ENCODE data around the gene VAV2.

DNA sequence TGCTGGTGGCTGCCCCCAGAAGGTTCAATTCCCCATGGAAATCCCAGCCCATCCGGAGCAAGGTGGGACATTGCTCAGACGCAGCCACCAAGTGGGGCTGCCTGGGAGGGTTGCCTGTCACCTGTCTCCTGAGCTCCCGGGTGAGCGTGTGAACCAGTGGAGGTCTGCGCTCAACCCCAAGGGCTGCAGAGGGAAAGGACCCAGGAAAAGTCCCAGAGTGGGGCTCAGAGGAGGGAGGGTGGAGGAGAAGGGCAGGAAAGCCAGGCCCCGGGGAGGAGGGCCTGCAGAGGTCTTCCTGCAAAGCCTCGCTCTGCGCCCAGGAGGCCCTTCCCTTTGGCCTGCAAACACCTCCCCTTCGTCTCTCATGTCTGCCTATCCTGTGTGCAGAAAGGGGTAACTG lies 134.5 kb downstream of the VAV2 start:
- TF ChIP-seq, protein P1, sequence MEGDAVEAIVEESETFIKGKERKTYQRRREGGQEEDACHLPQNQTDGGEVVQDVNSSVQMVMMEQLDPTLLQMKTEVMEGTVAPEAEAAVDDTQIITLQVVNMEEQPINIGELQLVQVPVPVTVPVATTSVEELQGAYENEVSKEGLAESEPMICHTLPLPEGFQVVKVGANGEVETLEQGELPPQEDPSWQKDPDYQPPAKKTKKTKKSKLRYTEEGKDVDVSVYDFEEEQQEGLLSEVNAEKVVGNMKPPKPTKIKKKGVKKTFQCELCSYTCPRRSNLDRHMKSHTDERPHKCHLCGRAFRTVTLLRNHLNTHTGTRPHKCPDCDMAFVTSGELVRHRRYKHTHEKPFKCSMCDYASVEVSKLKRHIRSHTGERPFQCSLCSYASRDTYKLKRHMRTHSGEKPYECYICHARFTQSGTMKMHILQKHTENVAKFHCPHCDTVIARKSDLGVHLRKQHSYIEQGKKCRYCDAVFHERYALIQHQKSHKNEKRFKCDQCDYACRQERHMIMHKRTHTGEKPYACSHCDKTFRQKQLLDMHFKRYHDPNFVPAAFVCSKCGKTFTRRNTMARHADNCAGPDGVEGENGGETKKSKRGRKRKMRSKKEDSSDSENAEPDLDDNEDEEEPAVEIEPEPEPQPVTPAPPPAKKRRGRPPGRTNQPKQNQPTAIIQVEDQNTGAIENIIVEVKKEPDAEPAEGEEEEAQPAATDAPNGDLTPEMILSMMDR (conservative IDR thresholded peaks at IDR 0.05; ENCODE audit: low read depth in 2 of 2): no peak
- TF ChIP-seq POLR2AphosphoS5 (IDR thresholded peaks at IDR 0.05; ENCODE audit: low read depth) (no peak), EZH2 (IDR thresholded peaks at IDR 0.05; ENCODE audit: low read depth, unreplicated experiment) (no peak), JUNB (IDR thresholded peaks at IDR 0.05; ENCODE audit: unreplicated experiment) (no peak), EZH2phosphoT487 (IDR thresholded peaks at IDR 0.05; ENCODE audit: unreplicated experiment) (no peak), ZNF114 (CRISPR knock-in tag; IDR thresholded peaks at IDR 0.05) (no peak), CREB1 (CRISPR knock-in tag; IDR thresholded peaks at IDR 0.05; ENCODE audit: low read depth) (no peak), ZNF331 (CRISPR knock-in tag; IDR thresholded peaks at IDR 0.05; ENCODE audit: low read depth) (no peak), STAT1 (IDR thresholded peaks at IDR 0.05; ENCODE audit: unreplicated experiment) (no peak), NANOG (IDR thresholded peaks at IDR 0.05; ENCODE audit: borderline replicate concordance) (no peak)
- TF ChIP-seq, protein P2, sequence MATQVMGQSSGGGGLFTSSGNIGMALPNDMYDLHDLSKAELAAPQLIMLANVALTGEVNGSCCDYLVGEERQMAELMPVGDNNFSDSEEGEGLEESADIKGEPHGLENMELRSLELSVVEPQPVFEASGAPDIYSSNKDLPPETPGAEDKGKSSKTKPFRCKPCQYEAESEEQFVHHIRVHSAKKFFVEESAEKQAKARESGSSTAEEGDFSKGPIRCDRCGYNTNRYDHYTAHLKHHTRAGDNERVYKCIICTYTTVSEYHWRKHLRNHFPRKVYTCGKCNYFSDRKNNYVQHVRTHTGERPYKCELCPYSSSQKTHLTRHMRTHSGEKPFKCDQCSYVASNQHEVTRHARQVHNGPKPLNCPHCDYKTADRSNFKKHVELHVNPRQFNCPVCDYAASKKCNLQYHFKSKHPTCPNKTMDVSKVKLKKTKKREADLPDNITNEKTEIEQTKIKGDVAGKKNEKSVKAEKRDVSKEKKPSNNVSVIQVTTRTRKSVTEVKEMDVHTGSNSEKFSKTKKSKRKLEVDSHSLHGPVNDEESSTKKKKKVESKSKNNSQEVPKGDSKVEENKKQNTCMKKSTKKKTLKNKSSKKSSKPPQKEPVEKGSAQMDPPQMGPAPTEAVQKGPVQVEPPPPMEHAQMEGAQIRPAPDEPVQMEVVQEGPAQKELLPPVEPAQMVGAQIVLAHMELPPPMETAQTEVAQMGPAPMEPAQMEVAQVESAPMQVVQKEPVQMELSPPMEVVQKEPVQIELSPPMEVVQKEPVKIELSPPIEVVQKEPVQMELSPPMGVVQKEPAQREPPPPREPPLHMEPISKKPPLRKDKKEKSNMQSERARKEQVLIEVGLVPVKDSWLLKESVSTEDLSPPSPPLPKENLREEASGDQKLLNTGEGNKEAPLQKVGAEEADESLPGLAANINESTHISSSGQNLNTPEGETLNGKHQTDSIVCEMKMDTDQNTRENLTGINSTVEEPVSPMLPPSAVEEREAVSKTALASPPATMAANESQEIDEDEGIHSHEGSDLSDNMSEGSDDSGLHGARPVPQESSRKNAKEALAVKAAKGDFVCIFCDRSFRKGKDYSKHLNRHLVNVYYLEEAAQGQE (IDR thresholded peaks at IDR 0.05; ENCODE audit: unreplicated experiment): no peak
- TF ChIP-seq, protein P3, sequence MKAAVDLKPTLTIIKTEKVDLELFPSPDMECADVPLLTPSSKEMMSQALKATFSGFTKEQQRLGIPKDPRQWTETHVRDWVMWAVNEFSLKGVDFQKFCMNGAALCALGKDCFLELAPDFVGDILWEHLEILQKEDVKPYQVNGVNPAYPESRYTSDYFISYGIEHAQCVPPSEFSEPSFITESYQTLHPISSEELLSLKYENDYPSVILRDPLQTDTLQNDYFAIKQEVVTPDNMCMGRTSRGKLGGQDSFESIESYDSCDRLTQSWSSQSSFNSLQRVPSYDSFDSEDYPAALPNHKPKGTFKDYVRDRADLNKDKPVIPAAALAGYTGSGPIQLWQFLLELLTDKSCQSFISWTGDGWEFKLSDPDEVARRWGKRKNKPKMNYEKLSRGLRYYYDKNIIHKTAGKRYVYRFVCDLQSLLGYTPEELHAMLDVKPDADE (IDR thresholded peaks at IDR 0.05): no peak
- TF ChIP-seq, protein P4, sequence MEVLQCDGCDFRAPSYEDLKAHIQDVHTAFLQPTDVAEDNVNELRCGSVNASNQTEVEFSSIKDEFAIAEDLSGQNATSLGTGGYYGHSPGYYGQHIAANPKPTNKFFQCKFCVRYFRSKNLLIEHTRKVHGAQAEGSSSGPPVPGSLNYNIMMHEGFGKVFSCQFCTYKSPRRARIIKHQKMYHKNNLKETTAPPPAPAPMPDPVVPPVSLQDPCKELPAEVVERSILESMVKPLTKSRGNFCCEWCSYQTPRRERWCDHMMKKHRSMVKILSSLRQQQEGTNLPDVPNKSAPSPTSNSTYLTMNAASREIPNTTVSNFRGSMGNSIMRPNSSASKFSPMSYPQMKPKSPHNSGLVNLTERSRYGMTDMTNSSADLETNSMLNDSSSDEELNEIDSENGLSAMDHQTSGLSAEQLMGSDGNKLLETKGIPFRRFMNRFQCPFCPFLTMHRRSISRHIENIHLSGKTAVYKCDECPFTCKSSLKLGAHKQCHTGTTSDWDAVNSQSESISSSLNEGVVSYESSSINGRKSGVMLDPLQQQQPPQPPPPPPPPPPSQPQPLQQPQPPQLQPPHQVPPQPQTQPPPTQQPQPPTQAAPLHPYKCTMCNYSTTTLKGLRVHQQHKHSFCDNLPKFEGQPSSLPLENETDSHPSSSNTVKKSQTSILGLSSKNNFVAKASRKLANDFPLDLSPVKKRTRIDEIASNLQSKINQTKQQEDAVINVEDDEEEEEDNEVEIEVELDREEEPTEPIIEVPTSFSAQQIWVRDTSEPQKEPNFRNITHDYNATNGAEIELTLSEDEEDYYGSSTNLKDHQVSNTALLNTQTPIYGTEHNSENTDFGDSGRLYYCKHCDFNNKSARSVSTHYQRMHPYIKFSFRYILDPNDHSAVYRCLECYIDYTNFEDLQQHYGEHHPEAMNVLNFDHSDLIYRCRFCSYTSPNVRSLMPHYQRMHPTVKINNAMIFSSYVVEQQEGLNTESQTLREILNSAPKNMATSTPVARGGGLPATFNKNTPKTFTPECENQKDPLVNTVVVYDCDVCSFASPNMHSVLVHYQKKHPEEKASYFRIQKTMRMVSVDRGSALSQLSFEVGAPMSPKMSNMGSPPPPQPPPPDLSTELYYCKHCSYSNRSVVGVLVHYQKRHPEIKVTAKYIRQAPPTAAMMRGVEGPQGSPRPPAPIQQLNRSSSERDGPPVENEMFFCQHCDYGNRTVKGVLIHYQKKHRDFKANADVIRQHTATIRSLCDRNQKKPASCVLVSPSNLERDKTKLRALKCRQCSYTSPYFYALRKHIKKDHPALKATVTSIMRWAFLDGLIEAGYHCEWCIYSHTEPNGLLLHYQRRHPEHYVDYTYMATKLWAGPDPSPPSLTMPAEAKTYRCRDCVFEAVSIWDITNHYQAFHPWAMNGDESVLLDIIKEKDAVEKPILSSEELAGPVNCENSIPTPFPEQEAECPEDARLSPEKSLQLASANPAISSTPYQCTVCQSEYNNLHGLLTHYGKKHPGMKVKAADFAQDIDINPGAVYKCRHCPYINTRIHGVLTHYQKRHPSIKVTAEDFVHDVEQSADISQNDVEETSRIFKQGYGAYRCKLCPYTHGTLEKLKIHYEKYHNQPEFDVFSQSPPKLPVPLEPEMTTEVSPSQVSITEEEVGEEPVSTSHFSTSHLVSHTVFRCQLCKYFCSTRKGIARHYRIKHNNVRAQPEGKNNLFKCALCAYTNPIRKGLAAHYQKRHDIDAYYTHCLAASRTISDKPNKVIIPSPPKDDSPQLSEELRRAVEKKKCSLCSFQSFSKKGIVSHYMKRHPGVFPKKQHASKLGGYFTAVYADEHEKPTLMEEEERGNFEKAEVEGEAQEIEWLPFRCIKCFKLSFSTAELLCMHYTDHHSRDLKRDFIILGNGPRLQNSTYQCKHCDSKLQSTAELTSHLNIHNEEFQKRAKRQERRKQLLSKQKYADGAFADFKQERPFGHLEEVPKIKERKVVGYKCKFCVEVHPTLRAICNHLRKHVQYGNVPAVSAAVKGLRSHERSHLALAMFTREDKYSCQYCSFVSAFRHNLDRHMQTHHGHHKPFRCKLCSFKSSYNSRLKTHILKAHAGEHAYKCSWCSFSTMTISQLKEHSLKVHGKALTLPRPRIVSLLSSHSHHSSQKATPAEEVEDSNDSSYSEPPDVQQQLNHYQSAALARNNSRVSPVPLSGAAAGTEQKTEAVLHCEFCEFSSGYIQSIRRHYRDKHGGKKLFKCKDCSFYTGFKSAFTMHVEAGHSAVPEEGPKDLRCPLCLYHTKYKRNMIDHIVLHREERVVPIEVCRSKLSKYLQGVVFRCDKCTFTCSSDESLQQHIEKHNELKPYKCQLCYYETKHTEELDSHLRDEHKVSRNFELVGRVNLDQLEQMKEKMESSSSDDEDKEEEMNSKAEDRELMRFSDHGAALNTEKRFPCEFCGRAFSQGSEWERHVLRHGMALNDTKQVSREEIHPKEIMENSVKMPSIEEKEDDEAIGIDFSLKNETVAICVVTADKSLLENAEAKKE (CRISPR knock-in tag; IDR thresholded peaks at IDR 0.05): no peak

All from GM23338 (cell line).